ENCODE measurements around the gene STK39. TPM values are rescaled to one million over a fixed set of nuclear protein-coding genes. Genes with fewer than 3 reads are reported as not detected.
"Not testable (repeated sequence)": the region's sequence is repeated elsewhere in the genome, so short reads cannot be mapped to it uniquely, and the experiment has no call there.

Gene STK39
- total RNA-seq, 1 donor from 2014 or later = 20.9 TPM

GRCh38 chr2:168122210-168122609 lies 125.2 kb downstream of the STK39 start:
- intact Hi-C loops (cut with micrococcal nuclease); DNase-seq; ATAC-seq: not testable (repeated sequence)

- intact Hi-C loops (cut with micrococcal nuclease) = no loop called here
- no peak for DNase-seq
- ATAC-seq = peak; percentile 42
Observed at GRCh38 chr2:168120730-168121129, 126.7 kb downstream of the STK39 start.

GRCh38 chr2:168120310-168120709 lies 127.1 kb downstream of the STK39 start:
- intact Hi-C loops (cut with micrococcal nuclease) = no loop called here
- no peak for ATAC-seq
- DNase-seq = no peak

GRCh38 chr2:168119515-168120141 lies 127.8 kb downstream of the STK39 start:
- ATAC-seq (peak; percentile 60), DNase-seq (no peak)
- intact Hi-C loops (cut with micrococcal nuclease) = loop anchor here (10.0 kb wide), 1 partner anchor 155 kb away; no protein-coding TSS in a partner anchor

GRCh38 chr2:168118733-168119514 lies 128.5 kb downstream of the STK39 start:
- ATAC-seq (peak; percentile 75), DNase-seq (no peak)
- intact Hi-C loops (cut with micrococcal nuclease) = loop anchor here (10.0 kb wide), 1 partner anchor 154 kb away; no protein-coding TSS in a partner anchor

GRCh38 chr2:168116448-168116847 lies 130.9 kb downstream of the STK39 start:
- ATAC-seq (no peak), DNase-seq (no peak)
- intact Hi-C loops (cut with micrococcal nuclease) = loop anchor here (10.0 kb wide), 1 partner anchor 152 kb away; no protein-coding TSS in a partner anchor

GRCh38 chr2:168114619-168115018 lies 132.8 kb downstream of the STK39 start:
- DNase-seq = no peak
- peak; percentile 18 for ATAC-seq
- intact Hi-C loops (cut with micrococcal nuclease) = loop anchor here (10.0 kb wide), 1 partner anchor 150 kb away; no protein-coding TSS in a partner anchor

- DNase-seq (no peak), ATAC-seq (no peak)
- intact Hi-C loops (cut with micrococcal nuclease) = loop anchor here (10.0 kb wide), 1 partner anchor 149 kb away; no protein-coding TSS in a partner anchor
Observed at GRCh38 chr2:168114040-168114439, 133.4 kb downstream of the STK39 start.

- ATAC-seq (no peak), DNase-seq (no peak)
- intact Hi-C loops (cut with micrococcal nuclease) = no loop called here
Observed at GRCh38 chr2:168107322-168107721, 140.1 kb downstream of the STK39 start.

- ATAC-seq (no peak), DNase-seq (no peak)
- intact Hi-C loops (cut with micrococcal nuclease) = no loop called here
Observed at GRCh38 chr2:168105127-168105683, 142.2 kb downstream of the STK39 start.

- ATAC-seq = no peak
- no peak for DNase-seq
- intact Hi-C loops (cut with micrococcal nuclease) = no loop called here
Observed at GRCh38 chr2:168097431-168097830, 150.0 kb downstream of the STK39 start.

- intact Hi-C loops (cut with micrococcal nuclease) = no loop called here
- ATAC-seq (no peak), DNase-seq (no peak)
Observed at GRCh38 chr2:168096158-168096557, 151.2 kb downstream of the STK39 start.

- intact Hi-C loops (cut with micrococcal nuclease) = no loop called here
- no peak for ATAC-seq
- DNase-seq = no peak
Observed at GRCh38 chr2:168091986-168092385, 155.4 kb downstream of the STK39 start.

- intact Hi-C loops (cut with micrococcal nuclease) = no loop called here
- ATAC-seq = no peak
- DNase-seq = no peak
Observed at GRCh38 chr2:168090366-168091135, 156.8 kb downstream of the STK39 start.

GRCh38 chr2:168089200-168089599 lies 158.2 kb downstream of the STK39 start:
- no peak for ATAC-seq
- intact Hi-C loops (cut with micrococcal nuclease) = no loop called here

GRCh38 chr2:168087401-168087800 lies 160.0 kb downstream of the STK39 start:
- intact Hi-C loops (cut with micrococcal nuclease) = no loop called here
- DNase-seq = no peak
- ATAC-seq = no peak

More at GRCh38 chr2:168089200-168089599, 158.2 kb downstream of the STK39 start:
- DNase-seq = no peak

GRCh38 chr2:168086851-168087250 lies 160.5 kb downstream of the STK39 start:
- ATAC-seq (no peak), DNase-seq (no peak)
- intact Hi-C loops (cut with micrococcal nuclease) = no loop called here

- no peak for ATAC-seq
- DNase-seq = no peak
- intact Hi-C loops (cut with micrococcal nuclease) = no loop called here
Observed at GRCh38 chr2:168085801-168086361, 161.5 kb downstream of the STK39 start.

- ATAC-seq (no peak), DNase-seq (no peak)
- intact Hi-C loops (cut with micrococcal nuclease) = no loop called here
Observed at GRCh38 chr2:168084288-168084687, 163.1 kb downstream of the STK39 start.
